ENCODE measurements around the gene ITPRID2. TPM values are rescaled to one million over a fixed set of nuclear protein-coding genes. Genes with fewer than 3 reads are reported as not detected.

Gene ITPRID2
- total RNA-seq, 2 donors from 2014 or later: 52.1 to 60.1 TPM

GRCh38 chr2:181962142-181962541, 70.6 kb downstream of the ITPRID2 start:
- Mint-ChIP-seq H3K4me3 (no peak overlapping the region), H3K36me3 (ENCODE audit: insufficient read depth in 2 of 2) (no peaks in the 10 kb centered on the region), H3K27ac (no peak overlapping the region), H3K4me1 (ENCODE audit: low read depth) (no peaks in the 10 kb centered on the region), H3K27me3 (ENCODE audit: low read depth) (peaks cover 15% of the 10 kb centered on the region), H3K9me3 (no peaks in the 10 kb centered on the region)
- ATAC-seq (replicated peaks in 1 of 2): no peak
- DNase-seq: no peak

DNA sequence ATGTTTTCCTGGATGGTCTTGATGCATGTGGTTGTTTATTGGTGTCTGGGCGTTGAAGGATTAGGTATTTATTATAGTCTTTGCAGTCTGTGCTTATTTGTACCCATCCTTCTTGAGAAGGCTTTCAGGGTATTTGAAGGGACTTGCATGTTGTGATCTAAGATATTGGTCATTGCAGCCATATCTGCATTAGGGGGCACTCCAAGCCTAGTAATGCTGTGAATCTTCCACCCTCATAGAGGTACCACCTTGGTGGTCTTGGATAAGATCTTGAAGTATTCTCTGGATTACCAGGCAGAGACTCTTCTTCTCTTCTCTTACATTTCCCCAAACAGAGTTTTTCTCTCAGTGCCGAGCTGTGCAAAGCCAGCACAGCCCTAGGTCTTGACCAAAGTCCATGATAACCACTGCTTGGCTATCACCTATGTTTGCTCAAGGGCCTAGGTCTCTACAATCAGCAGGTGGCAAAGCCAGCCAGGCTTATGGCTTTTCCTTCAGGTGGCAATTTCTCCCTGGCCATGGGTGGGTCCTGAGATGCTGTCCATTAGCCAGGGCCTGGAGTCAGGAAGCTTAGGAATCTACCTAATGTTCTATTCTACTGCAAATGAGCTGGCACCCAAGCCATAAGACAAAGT, 78.7 kb downstream of the ITPRID2 start:
- H3K36me3 Mint-ChIP-seq (ENCODE audit: insufficient read depth in 2 of 2): peaks cover 0 to 2% of the 10 kb centered on the region in 2 donors
- peaks cover 5% of the 10 kb centered on the region for H3K27me3 Mint-ChIP-seq (ENCODE audit: low read depth)
- DNase-seq: no peak
- H3K9me3 Mint-ChIP-seq: peaks cover 0 to 2% of the 10 kb centered on the region in 2 donors
- no peak overlapping the region for H3K4me3 Mint-ChIP-seq
- no peak for ATAC-seq (replicated peaks in 1 of 2)
- no peaks in the 10 kb centered on the region for H3K4me1 Mint-ChIP-seq (ENCODE audit: low read depth)
- no peak overlapping the region for H3K27ac Mint-ChIP-seq

- Mint-ChIP-seq H3K27ac (no peak overlapping the region), H3K4me1 (ENCODE audit: low read depth) (no peaks in the 10 kb centered on the region), H3K4me3 (no peak overlapping the region), H3K9me3 (peaks cover 0 to 2% of the 10 kb centered on the region in 2 donors), H3K27me3 (ENCODE audit: low read depth) (no peaks in the 10 kb centered on the region), H3K36me3 (ENCODE audit: insufficient read depth in 2 of 2) (peaks cover 0 to 2% of the 10 kb centered on the region in 2 donors)
- no peak for DNase-seq
- ATAC-seq (replicated peaks in 1 of 2): no peak
These were observed 79.5 kb downstream of the ITPRID2 start for GRCh38 chr2:181971032-181971431.

DNA sequence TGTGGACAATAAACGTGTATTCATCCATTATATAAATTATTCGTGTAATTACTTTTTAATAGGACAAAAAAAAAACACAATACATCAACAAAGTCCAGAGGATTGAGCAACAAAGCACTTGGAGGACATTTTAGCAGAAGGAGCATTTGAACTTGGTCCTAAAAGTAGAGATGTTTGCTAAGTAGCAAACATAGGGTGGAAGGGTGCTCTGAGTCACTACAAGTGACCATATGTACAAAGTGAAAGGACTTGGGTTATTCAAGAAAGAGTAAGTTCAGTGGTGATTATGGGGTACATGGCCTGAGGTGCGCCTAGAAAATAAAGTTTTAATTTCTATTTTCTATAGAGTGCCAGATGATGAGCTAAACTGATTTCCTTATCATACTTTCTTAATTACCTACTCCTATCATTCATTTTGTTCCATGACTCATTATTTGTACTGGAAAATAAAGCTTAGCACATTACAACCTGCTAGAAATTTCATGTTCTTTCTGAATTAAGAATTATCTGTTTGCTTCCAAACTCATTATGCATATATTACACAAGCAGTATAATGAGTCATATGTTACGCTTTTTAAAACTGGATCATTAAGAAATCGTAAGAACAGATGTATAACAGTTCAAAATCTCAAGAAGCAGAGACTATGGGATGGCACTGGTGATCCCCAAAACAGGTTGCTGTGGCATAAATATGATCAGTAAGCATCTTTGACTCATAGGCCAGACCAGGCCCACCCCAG, 81.1 kb downstream of the ITPRID2 start:
- ATAC-seq (replicated peaks in 1 of 2): no peak
- no peak overlapping the region for H3K27ac Mint-ChIP-seq
- peaks cover 0 to 2% of the 10 kb centered on the region in 2 donors for H3K9me3 Mint-ChIP-seq
- no peak overlapping the region for H3K4me3 Mint-ChIP-seq
- DNase-seq: no peak
- peaks cover 5% of the 10 kb centered on the region for H3K4me1 Mint-ChIP-seq (ENCODE audit: low read depth)
- peaks cover 0 to 2% of the 10 kb centered on the region in 2 donors for H3K36me3 Mint-ChIP-seq (ENCODE audit: insufficient read depth in 2 of 2)
- H3K27me3 Mint-ChIP-seq (ENCODE audit: low read depth): no peaks in the 10 kb centered on the region

DNA sequence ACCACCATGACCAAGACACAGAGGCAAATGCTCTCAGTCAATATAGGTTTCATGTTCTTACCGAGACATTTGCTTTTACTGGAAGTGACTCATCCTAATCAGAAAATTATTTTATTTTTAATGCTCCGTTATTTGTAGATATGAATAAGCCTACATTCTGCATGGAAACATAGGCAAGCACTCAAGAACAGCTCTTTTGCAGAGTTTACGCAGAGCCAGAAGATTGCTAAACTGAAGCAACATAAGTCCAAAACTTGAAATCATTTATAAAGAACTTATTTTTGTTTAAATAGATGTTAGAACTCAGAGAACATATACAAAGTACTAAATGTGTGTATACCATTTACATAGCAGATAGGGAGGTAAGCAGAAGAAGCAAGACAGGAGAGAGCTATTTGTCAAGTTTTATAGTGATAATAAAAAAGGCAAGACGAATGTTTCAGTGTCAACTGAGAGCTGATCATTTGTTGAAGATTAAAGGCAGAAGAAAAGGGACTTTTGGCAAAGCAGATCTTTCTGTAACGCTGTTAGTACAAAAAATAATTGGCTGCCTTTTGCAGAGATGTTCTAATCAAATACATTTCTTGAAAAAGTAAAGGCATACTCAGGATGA, 81.7 kb downstream of the ITPRID2 start:
- peaks cover 0 to 2% of the 10 kb centered on the region in 2 donors for H3K9me3 Mint-ChIP-seq
- ATAC-seq (replicated peaks in 1 of 2) (no peak), DNase-seq (no peak)
- H3K36me3 Mint-ChIP-seq (ENCODE audit: insufficient read depth in 2 of 2): peaks cover 0 to 2% of the 10 kb centered on the region in 2 donors
- no peak overlapping the region for H3K27ac Mint-ChIP-seq
- no peaks in the 10 kb centered on the region for H3K27me3 Mint-ChIP-seq (ENCODE audit: low read depth)
- H3K4me1 Mint-ChIP-seq (ENCODE audit: low read depth): peaks cover 12% of the 10 kb centered on the region
- no peak overlapping the region for H3K4me3 Mint-ChIP-seq

DNA sequence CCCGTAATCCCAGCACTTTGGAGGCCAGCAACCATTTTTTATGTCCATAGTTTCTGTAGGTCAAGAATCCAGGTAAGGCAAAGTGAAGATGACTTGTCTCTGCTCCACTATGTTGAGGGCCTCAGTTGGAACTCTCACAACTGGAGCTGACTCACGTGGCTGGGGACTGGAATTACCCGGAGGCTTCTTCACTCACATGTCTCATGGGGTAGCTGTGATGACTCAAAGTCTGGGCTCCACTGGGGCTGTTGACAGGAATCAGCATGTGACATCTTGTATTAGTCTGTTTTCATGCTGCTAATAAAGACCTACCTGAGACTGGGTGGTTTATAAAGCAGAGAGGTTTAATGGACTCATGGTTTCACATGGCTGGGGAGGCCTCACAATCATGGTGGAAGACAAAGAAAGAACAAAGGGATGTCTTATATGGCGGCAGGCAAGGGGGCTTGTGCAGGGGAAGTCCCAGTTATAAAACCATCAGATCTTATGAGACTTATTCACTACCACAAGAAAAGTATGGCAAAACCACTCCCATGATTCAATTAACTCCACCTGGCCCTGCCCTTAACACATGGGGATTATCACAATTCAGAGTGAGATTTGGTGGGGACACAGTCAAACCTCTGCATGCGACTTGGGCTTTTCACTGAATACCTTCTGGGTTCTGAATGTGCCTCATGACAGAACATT, 86.3 kb downstream of the ITPRID2 start:
- Mint-ChIP-seq H3K36me3 (ENCODE audit: insufficient read depth in 2 of 2) (no peaks in the 10 kb centered on the region), H3K9me3 (no peaks in the 10 kb centered on the region), H3K27me3 (ENCODE audit: low read depth) (no peaks in the 10 kb centered on the region), H3K4me1 (ENCODE audit: low read depth) (peaks cover 22% of the 10 kb centered on the region), H3K27ac (no peak overlapping the region), H3K4me3 (peak overlapping the region in 1 of 2 donors; percentile 31)
- ATAC-seq (replicated peaks in 1 of 2): peak; percentile 86 to 87
- DNase-seq: peak; percentile 23 to 71

- H3K4me1 Mint-ChIP-seq (ENCODE audit: low read depth): peaks cover 22% of the 10 kb centered on the region
- no peaks in the 10 kb centered on the region for H3K36me3 Mint-ChIP-seq (ENCODE audit: insufficient read depth in 2 of 2)
- no peaks in the 10 kb centered on the region for H3K27me3 Mint-ChIP-seq (ENCODE audit: low read depth)
- no peak overlapping the region for H3K27ac Mint-ChIP-seq
- no peaks in the 10 kb centered on the region for H3K9me3 Mint-ChIP-seq
- ATAC-seq (replicated peaks in 1 of 2) (peak; percentile 50 to 59), DNase-seq (peak in 1 of 2 donors; percentile 4)
- peak overlapping the region in 1 of 2 donors; percentile 31 for H3K4me3 Mint-ChIP-seq
These were observed 87.0 kb downstream of the ITPRID2 start for GRCh38 chr2:181978351-181979150.

Other genes with a start within 250 kb of the ITPRID2 start
- gene CERKL, start 234.6 kb upstream of the ITPRID2 start, total RNA-seq: under 1 TPM in 1 of 2 donors, not detected in 1; 0.07 TPM
- gene NEUROD1, start 211.2 kb upstream of the ITPRID2 start, total RNA-seq: not detected
- gene PPP1R1C, start 94.1 kb downstream of the ITPRID2 start, total RNA-seq: not detected

All from activated T-cell treated with anti-CD3 and anti-CD28 coated beads, Interleukin-2, amount 50 U/mL, for 72 hours (primary cell).